Measurements from ENCODE around the gene ZNF740. TPM values are rescaled to one million over a fixed set of nuclear protein-coding genes. Genes with fewer than 3 reads are reported as not detected.

Gene ZNF740
- total RNA-seq, 2 experiments from 2014 or later = 24.4 to 24.7 TPM

GRCh38 chr12:53169644-53170043 is 10.9 kb upstream of the ZNF740 start:
- Histone ChIP-seq H3K27me3 (ENCODE audit: control insufficient read depth in 1 of 2, insufficient read depth in 2 of 2, low read length in 2 of 2) (no peaks in the 10 kb centered on the region), H3K4me1 (ENCODE audit: insufficient read depth, low read length) (no peaks in the 10 kb centered on the region), H3K36me3 (ENCODE audit: insufficient read depth, low read length) (peaks cover 7% of the 10 kb centered on the region), H3K27ac (ENCODE audit: low read depth in 1 of 2, low read length in 2 of 2) (no peak overlapping the region), H3K9me3 (ENCODE audit: control insufficient read depth in 1 of 2, insufficient read depth in 1 of 2, low read length in 2 of 2) (no peaks in the 10 kb centered on the region), H3K4me3 (ENCODE audit: low read length) (no peak overlapping the region)
- H3K36me3 Mint-ChIP-seq (ENCODE audit: low read depth) = peaks cover 32% of the 10 kb centered on the region
- DNase-seq (no peak), ATAC-seq (ENCODE audit: poor library complexity) (no peak)
- no peaks in the 10 kb centered on the region for H3K9me3 Mint-ChIP-seq
- no peak overlapping the region for H3K4me3 Mint-ChIP-seq
- no peaks in the 10 kb centered on the region for H3K4me1 Mint-ChIP-seq (ENCODE audit: low read depth)
- intact Hi-C loops (cut with DNase I, micrococcal nuclease) = no loop called here
- no peak for TF ChIP-seq CTCF (IDR thresholded peaks at IDR 0.05)
- no peak overlapping the region for H3K27ac Mint-ChIP-seq
- no peaks in the 10 kb centered on the region for H3K27me3 Mint-ChIP-seq
- ChIA-PET POLR2A (no interaction called here), CTCF (no interaction called here)

DNA sequence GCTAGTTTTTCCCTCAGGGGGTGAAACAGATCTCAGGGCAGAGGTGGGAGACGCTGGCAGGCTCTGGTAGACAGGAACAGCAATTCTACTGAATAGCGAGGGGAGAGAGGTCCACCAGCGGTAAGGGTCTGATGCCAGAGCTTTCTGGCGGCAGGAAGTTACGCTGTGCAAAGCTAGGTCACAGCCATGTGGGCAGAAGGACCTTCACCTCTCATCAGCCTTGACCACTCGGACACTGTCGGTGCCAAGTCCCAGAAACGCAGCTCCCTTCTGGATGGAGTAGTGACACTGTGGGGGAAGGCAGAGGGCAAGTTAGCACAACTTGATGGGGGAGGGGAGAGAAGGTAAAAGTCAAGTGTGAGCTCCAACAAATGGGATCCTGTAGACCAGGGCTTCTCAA is 10.3 kb upstream of the ZNF740 start:
- Mint-ChIP-seq H3K36me3 (ENCODE audit: low read depth) (peaks cover 32% of the 10 kb centered on the region), H3K27me3 (no peaks in the 10 kb centered on the region), H3K4me1 (ENCODE audit: low read depth) (no peaks in the 10 kb centered on the region), H3K27ac (no peak overlapping the region), H3K4me3 (no peak overlapping the region), H3K9me3 (no peaks in the 10 kb centered on the region)
- DNase-seq (no peak), ATAC-seq (ENCODE audit: poor library complexity) (no peak)
- TF ChIP-seq CTCF (IDR thresholded peaks at IDR 0.05) = no peak
- H3K4me1 ChIP-seq (ENCODE audit: insufficient read depth, low read length) = peaks cover 2% of the 10 kb centered on the region
- H3K9me3 ChIP-seq (ENCODE audit: control insufficient read depth in 1 of 2, insufficient read depth in 1 of 2, low read length in 2 of 2) = no peaks in the 10 kb centered on the region
- POLR2A ChIA-PET = no interaction called here
- H3K27me3 ChIP-seq (ENCODE audit: control insufficient read depth in 1 of 2, insufficient read depth in 2 of 2, low read length in 2 of 2) = no peaks in the 10 kb centered on the region
- CTCF ChIA-PET = no interaction called here
- H3K4me3 ChIP-seq (ENCODE audit: low read length) = no peak overlapping the region
- intact Hi-C loops (cut with DNase I, micrococcal nuclease) = no loop called here
- H3K36me3 ChIP-seq (ENCODE audit: insufficient read depth, low read length) = peaks cover 7% of the 10 kb centered on the region
- H3K27ac ChIP-seq (ENCODE audit: low read depth in 1 of 2, low read length in 2 of 2) = no peak overlapping the region

- H3K27ac ChIP-seq (ENCODE audit: low read depth in 1 of 2, low read length in 2 of 2) = no peak overlapping the region
- H3K27ac Mint-ChIP-seq = no peak overlapping the region
Observed at GRCh38 chr12:53170876-53171724, 9.4 kb upstream of the ZNF740 start.

More at GRCh38 chr12:53170876-53171724, 9.4 kb upstream of the ZNF740 start:
- POLR2A ChIA-PET = no interaction called here
- DNase-seq (no peak), ATAC-seq (ENCODE audit: poor library complexity) (no peak)
- H3K4me1 ChIP-seq (ENCODE audit: insufficient read depth, low read length) = peaks cover 2% of the 10 kb centered on the region
- H3K36me3 Mint-ChIP-seq (ENCODE audit: low read depth) = peaks cover 31% of the 10 kb centered on the region
- intact Hi-C loops (cut with DNase I, micrococcal nuclease) = no loop called here
- no peaks in the 10 kb centered on the region for H3K9me3 ChIP-seq (ENCODE audit: control insufficient read depth in 1 of 2, insufficient read depth in 1 of 2, low read length in 2 of 2)
- H3K4me1 Mint-ChIP-seq (ENCODE audit: low read depth) = no peaks in the 10 kb centered on the region
- no peaks in the 10 kb centered on the region for H3K27me3 Mint-ChIP-seq
- H3K36me3 ChIP-seq (ENCODE audit: insufficient read depth, low read length) = peaks cover 7% of the 10 kb centered on the region
- H3K4me3 ChIP-seq (ENCODE audit: low read length) = no peak overlapping the region
- no peak for TF ChIP-seq CTCF (IDR thresholded peaks at IDR 0.05)
- no peaks in the 10 kb centered on the region for H3K9me3 Mint-ChIP-seq
- H3K4me3 Mint-ChIP-seq = no peak overlapping the region
- H3K27me3 ChIP-seq (ENCODE audit: control insufficient read depth in 1 of 2, insufficient read depth in 2 of 2, low read length in 2 of 2) = no peaks in the 10 kb centered on the region
- CTCF ChIA-PET = no interaction called here
